Coronary artery (tissue), 2 donors: Measurements from ENCODE around the gene DZANK1.

Experiments used
- DNase-seq: peaks from one replicate; pipeline ENCODE4 v3.0.0-alpha.2; 2017; ENCODE audit warnings: low spot score
- H3K27ac ChIP-seq, 2 donors: fragments of 200-600 bp; sonication (generic); one replicate each; pipeline ENCODE4 v1.5.1; 2016 to 2019
- H3K4me3 ChIP-seq: fragments of 200-600 bp; sonication (generic); 2 replicates; pipeline ENCODE4 v1.5.1; 2016; ENCODE audit warnings: mild to moderate bottlenecking, moderate library complexity
- CTCF ChIP-seq: fragments of 200-600 bp; sonication (generic); IDR thresholded peaks from one replicate; pipeline ENCODE4 v1.5.1; 2019; ENCODE audit warnings: antibody characterized with exemption

The DZANK1 gene

GRCh38 chr20:18440403-18440802 is 26.4 kb downstream of the DZANK1 start:
- no peak for TF ChIP-seq CTCF
- Histone ChIP-seq H3K4me3 (no peak overlapping the region), H3K27ac (no peak overlapping the region)
- no peak for DNase-seq

- TF ChIP-seq CTCF = no peak
- no peak overlapping the region for H3K4me3 ChIP-seq
- no peak for DNase-seq
- no peak overlapping the region for H3K27ac ChIP-seq
Observed at GRCh38 chr20:18436847-18437246, 30.0 kb downstream of the DZANK1 start.

GRCh38 chr20:18431206-18431605 is 35.6 kb downstream of the DZANK1 start:
- no peak for TF ChIP-seq CTCF
- Histone ChIP-seq H3K27ac (no peak overlapping the region), H3K4me3 (no peak overlapping the region)
- no peak for DNase-seq

DNA sequence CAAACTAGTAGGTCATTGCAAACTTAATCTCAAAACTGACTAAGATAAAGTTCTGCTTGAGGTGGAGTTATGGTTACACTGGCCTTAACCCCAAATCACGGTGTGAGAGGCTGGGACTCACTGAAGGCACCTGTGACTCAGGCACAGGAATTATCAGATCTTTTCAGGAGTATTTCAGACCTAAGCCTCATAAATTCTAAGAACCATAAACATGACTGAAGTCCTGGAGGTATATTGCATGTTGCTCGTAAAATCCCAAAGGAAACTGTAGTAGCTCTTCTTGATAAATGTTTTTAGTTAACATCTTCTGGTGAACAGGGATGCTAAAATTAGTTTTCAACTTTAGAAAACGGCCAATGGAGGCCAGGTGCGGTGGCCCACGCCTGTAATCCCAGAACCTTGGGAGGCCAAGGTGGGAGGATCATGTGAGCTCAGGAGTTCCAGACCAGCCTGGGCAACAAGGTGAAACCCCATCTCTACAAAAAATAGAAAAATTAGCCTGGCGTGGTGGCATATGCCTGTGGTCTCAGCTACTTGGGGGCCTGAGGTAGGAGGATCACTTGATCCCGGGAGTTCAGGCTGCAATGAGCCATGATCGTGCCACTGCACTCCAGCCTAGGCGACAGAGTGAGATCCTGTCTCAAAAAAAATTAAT is 36.5 kb downstream of the DZANK1 start:
- no peak overlapping the region for H3K4me3 ChIP-seq
- no peak for DNase-seq
- TF ChIP-seq CTCF = no peak
- H3K27ac ChIP-seq = no peak overlapping the region

DNA sequence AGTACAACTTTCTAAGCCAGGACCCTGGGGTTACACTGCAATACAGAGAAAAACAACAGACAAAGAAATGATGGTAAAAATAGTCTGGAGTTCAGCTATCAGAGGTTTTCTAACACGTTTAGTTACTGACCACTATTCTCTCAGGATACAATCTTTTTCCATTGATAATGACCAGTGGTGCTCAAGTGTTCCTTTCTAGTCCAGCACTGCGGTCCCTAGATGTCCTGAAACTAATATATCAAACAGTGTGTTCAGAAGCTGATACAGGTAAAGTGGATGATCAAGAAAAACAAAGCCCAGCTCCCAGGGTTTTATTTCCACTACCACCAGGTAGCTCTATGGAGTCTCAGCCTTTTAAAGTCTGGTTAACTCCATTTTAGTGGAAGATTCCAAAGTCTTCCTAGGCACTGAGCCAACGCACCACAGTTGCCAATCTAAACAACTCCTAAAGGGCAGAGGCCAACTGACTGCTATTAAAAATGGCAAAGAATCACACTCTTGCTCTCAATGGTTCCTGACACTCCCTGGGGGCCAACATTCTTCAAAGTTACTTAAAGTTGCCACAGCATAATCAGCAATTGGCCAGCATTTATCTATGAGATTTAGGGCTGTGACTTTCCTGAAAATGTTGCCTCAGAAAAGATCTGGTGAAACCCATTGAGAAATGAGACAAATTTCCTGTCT is 38.2 kb downstream of the DZANK1 start:
- Histone ChIP-seq H3K4me3 (no peak overlapping the region), H3K27ac (no peak overlapping the region)
- no peak for DNase-seq
- no peak for TF ChIP-seq CTCF

- TF ChIP-seq CTCF = no peak
- H3K4me3 ChIP-seq = no peak overlapping the region
- no peak for DNase-seq
- H3K27ac ChIP-seq = no peak overlapping the region
Observed at GRCh38 chr20:18427214-18427613, 39.6 kb downstream of the DZANK1 start.

DNA sequence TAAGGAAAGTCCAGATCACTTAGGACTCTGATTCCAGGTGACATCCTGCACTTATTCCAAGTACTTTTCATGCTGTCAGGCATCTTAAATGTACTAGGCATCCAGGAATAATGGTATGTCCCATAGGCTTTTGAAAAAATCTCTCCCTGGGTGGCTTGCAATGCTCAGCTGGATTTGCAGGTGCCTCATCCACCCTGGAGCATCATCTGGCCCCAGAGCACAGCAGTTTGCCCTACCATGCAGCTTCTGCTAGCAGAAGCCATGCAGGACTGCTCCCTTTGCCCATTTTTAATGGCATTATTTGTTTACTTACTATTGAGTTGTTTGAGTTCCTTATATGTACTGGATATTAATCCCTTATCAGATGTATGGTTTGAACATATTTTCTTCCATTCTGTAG is 45.2 kb downstream of the DZANK1 start:
- no peak for DNase-seq
- H3K27ac ChIP-seq = no peak overlapping the region
- TF ChIP-seq CTCF = no peak
- no peak overlapping the region for H3K4me3 ChIP-seq
